ENCODE measurements around the gene CREB5.

CREB5 gene

DNA sequence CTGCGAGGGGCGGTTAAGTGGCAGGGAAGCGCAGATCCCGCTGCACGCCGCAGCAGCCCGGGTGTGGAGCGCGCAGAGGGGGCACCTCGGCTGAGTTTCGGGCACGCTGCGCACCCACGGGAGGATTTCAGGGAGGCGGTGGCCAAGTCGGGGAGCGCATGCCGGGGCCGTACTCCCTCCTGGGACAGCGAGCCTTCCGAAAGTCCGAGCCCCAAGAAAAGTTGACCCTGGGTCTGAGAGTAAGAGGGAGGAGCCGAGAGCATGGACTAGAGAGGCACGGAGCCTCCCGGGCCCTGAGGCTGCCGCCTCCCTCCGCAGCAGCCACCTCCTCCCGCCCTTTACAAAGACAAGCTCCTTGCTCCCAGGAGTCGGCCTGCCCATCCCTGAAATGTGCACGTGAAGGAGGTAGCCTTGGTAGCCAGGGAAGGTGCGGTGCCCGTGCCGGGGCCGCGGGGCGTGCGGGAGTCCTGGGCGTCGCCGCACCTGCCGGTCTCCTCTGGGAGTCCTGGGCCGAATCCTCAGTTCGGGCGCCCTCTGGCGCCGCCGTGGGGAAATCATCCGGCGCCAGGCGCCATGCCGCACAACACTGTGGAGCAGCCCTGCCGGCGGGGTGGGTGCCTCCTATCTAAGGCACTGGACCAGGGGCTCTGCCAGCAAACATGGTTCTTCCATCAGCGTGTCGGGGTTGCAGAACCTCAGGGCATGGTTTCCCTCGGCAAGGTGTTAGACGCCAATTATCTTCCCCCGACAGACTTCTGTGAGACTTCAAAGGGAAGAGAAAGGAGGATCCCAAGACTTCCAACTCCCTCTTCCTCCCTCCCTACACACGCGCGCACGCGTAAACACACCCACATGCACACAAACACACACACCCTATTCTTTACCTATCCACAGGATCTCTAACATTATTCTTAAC lies 441.8 kb downstream of the CREB5 start:
- TF ChIP-seq, protein P1, sequence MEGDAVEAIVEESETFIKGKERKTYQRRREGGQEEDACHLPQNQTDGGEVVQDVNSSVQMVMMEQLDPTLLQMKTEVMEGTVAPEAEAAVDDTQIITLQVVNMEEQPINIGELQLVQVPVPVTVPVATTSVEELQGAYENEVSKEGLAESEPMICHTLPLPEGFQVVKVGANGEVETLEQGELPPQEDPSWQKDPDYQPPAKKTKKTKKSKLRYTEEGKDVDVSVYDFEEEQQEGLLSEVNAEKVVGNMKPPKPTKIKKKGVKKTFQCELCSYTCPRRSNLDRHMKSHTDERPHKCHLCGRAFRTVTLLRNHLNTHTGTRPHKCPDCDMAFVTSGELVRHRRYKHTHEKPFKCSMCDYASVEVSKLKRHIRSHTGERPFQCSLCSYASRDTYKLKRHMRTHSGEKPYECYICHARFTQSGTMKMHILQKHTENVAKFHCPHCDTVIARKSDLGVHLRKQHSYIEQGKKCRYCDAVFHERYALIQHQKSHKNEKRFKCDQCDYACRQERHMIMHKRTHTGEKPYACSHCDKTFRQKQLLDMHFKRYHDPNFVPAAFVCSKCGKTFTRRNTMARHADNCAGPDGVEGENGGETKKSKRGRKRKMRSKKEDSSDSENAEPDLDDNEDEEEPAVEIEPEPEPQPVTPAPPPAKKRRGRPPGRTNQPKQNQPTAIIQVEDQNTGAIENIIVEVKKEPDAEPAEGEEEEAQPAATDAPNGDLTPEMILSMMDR (IDR thresholded peaks at IDR 0.05; ENCODE audit: low read depth, low read length): peak; percentile 88
- no peak for DNase-seq (ENCODE audit: extremely low read depth, low read depth)

DNA sequence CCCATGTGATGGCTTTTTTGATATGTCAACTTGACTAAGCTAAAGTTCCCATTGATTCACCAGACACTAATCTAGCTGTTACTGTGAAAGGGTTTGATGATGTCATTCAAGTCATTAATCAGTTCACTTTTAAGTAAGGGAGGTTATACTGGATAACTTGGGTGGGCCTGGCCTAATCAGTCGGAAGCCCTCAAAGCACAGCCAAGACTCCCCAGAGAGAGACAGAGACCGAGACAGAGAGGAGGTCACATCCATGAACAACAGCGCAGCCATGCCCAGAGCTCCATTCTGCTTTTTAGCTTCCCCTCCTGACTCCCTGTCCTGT lies 442.4 kb downstream of the CREB5 start:
- no peak for DNase-seq (ENCODE audit: extremely low read depth, low read depth)

DNA sequence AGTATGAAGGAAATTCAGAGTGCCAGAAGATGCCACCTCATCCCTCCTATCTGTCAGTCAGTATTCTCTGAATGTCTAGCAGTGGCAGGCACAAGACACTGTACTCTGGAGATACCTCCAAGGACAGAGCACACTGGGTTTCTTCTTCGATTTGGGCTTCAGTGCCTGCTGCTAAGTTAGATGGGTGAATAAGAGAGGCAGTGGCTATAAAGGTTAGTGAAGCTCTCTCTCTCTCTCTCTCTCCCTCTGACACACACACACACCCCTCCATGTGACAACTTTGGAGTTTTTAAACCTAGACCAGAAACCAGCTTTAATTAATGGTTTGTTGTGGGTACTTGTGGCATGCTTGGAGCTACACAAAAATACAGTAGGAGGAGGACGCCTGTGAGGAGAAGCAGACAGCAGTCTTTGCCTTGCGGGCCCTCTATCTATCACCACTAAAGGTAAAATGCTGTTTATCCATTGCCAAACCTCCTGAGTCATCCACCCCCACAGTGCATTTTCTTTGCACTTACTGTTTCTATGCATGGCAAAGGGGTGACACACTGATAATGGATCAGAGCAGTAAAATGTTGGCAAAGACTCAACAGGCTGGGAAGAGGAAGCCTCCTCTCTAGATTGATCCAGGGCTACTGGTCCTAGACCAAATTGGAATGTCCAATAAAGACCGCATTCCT lies 443.4 kb downstream of the CREB5 start:
- no peak for DNase-seq (ENCODE audit: extremely low read depth, low read depth)
- TF ChIP-seq, protein P1 (IDR thresholded peaks at IDR 0.05; ENCODE audit: low read depth, low read length): no peak

More for the DNA sequence above, 442.4 kb downstream of the CREB5 start:
- TF ChIP-seq, protein P1 (IDR thresholded peaks at IDR 0.05; ENCODE audit: low read depth, low read length): no peak

DNA sequence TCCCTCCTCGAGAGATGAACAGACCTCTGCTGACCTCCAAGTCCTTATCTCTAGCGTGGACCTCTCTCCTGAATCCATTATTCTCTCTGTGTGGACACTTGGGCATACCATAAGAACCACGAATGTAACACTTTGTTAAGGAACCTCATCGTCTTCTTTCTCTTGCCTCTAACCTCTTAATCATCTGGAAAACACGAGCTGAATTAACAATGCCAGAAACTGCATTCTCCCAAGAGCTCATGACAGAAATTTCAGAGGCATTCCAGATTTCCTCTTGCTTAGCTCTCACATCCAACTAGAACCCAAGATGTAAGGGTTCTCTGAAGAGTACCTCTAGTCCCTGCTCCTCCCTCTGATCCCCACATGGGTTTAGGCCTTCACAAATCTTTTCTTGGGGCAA lies 444.3 kb downstream of the CREB5 start:
- TF ChIP-seq, protein P1 (IDR thresholded peaks at IDR 0.05; ENCODE audit: low read depth, low read length): no peak
- no peak for DNase-seq (ENCODE audit: extremely low read depth, low read depth)

DNA sequence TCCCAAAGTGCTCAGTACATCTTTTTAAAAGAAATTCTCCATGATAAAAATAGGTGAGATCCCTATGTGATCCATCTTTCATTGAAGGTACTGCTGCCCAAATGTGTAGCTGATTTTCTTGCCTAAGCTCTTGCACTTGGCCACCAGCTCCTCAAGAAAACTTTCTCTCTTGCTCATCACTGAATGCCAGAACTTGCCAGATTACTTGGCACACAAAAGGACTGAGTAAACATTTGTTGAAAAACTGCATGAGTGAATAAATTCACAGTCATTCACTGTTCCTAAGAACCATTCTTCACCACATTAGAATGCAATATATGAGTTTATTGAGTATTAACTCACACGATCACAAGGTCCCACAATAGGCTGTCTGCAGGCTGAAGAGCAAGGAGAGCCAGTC lies 445.9 kb downstream of the CREB5 start:
- TF ChIP-seq, protein P1 (IDR thresholded peaks at IDR 0.05; ENCODE audit: low read depth, low read length): no peak
- no peak for DNase-seq (ENCODE audit: extremely low read depth, low read depth)

DNA sequence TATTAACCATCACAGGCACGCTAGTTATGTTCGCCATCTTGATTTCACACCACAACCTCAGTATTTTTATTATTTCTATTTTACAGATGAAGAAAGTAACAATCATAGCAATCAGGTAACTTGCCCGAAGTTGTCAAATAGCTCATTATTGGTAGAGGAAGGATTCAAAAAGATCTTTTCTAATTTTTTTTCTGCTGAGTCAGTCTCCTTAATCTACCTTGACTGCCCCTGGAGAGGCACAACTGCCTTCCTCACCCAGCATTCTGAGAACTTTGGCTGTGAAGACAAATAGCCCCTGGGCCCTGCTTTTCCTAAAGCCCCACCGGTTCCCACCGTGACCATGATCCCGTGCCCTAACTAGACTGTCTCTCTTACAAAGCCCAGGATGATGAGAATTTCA lies 446.6 kb downstream of the CREB5 start:
- TF ChIP-seq, protein P1 (IDR thresholded peaks at IDR 0.05; ENCODE audit: low read depth, low read length): no peak
- no peak for DNase-seq (ENCODE audit: extremely low read depth, low read depth)

DNA sequence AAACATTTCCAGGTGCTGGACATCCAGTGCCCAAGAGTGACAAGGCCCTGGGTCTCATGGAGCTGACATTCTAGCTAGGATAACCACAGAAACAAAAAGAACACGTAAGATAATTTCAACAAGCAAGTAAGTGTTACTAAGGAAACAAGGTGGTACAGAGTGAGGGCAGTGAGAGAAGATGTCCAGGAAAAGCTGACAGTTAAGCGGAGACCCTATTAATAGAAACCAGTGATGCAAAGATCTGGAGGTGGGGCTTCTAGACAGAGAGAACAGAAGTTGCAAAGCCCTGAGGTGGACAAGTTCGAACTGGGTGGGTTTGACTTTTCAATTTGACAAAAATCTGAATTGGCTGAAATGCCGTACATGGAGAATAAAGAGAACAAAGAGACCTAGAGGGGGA lies 449.5 kb downstream of the CREB5 start:
- TF ChIP-seq, protein P1 (IDR thresholded peaks at IDR 0.05; ENCODE audit: low read depth, low read length): no peak
- no peak for DNase-seq (ENCODE audit: extremely low read depth, low read depth)

Measured in AG09319 (cell line).